Type B pancreatic cell (in vitro differentiated cells): ENCODE data around the gene SPATA6L. TPM values are rescaled to one million over a fixed set of nuclear protein-coding genes. Genes with fewer than 3 reads are reported as not detected.
A peak's percentile ranks its signal among the peaks of the same experiment; 100 is the strongest.

ENCODE experiments used
- DNase-seq: peaks from one replicate; pipeline ENCODE4 v3.0.0; 2021; ENCODE audit warnings: mixed read lengths; ENCODE audit not compliant: unreplicated experiment; ENCODE audit errors: extremely low spot score
- H3K27ac Mint-ChIP-seq: 2 replicates; pipeline ENCODE4 v1.8.0; 2021; ENCODE audit warnings: mild to moderate bottlenecking, mixed read lengths
- H3K27me3 Mint-ChIP-seq: 2 replicates; pipeline ENCODE4 v1.8.0; 2021; ENCODE audit warnings: mixed read lengths
- H3K36me3 Mint-ChIP-seq: 2 replicates; pipeline ENCODE4 v1.8.0; 2021; ENCODE audit warnings: mixed read lengths
- H3K4me1 Mint-ChIP-seq: one replicate; pipeline ENCODE4 v1.8.0; 2021; ENCODE audit warnings: mixed read lengths; ENCODE audit not compliant: unreplicated experiment
- H3K4me3 Mint-ChIP-seq: 2 replicates; pipeline ENCODE4 v1.8.0; 2021; ENCODE audit warnings: mild to moderate bottlenecking, mixed read lengths
- H3K9me3 Mint-ChIP-seq: 2 replicates; pipeline ENCODE4 v1.8.0; 2021; ENCODE audit warnings: mixed read lengths
- CTCF ChIP-seq: fragments of 200-600 bp; sonication (generic); conservative IDR thresholded peaks from 2 replicates; pipeline ENCODE4 v1.5.0; 2021; ENCODE audit warnings: antibody characterized with exemption, mild to moderate bottlenecking
- total RNA-seq: library from RNA; stranded (reverse); gene quantifications from 2 replicates; pipeline ENCODE4 v1.2.1, GENCODE V29; 2021; ENCODE audit warnings: low replicate concordance

Gene SPATA6L
- total RNA-seq, 1 donor from 2014 or later: 3.0 TPM

GRCh38 chr9:4548811-4549725 lies 117.2 kb downstream of the SPATA6L start:
- Mint-ChIP-seq H3K36me3 (no peaks in the 10 kb centered on the region), H3K4me1 (peaks cover 21% of the 10 kb centered on the region), H3K27me3 (no peaks in the 10 kb centered on the region), H3K27ac (no peak overlapping the region), H3K9me3 (no peaks in the 10 kb centered on the region), H3K4me3 (no peak overlapping the region)
- peak; percentile 56 for TF ChIP-seq CTCF
- no peak for DNase-seq

Other genes with a start within 250 kb of the SPATA6L start
- 6.0 and 16.2 TPM in 2 replicates for gene SLC1A1, start 176.0 kb downstream of the SPATA6L start, total RNA-seq
- gene PLPP6, start 4.2 kb downstream of the SPATA6L start, total RNA-seq: 12.2 and 19.5 TPM in 2 replicates
- gene CDC37L1, start 13.1 kb upstream of the SPATA6L start, total RNA-seq: 13.2 and 13.4 TPM in 2 replicates
- gene AK3, start 74.7 kb upstream of the SPATA6L start, total RNA-seq: 47.5 and 50.0 TPM in 2 replicates
- 12.9 and 15.6 TPM in 2 replicates for gene RCL1, start 126.5 kb upstream of the SPATA6L start, total RNA-seq